Measurements from ENCODE around the gene OLR1.

- TF ChIP-seq, protein P1, sequence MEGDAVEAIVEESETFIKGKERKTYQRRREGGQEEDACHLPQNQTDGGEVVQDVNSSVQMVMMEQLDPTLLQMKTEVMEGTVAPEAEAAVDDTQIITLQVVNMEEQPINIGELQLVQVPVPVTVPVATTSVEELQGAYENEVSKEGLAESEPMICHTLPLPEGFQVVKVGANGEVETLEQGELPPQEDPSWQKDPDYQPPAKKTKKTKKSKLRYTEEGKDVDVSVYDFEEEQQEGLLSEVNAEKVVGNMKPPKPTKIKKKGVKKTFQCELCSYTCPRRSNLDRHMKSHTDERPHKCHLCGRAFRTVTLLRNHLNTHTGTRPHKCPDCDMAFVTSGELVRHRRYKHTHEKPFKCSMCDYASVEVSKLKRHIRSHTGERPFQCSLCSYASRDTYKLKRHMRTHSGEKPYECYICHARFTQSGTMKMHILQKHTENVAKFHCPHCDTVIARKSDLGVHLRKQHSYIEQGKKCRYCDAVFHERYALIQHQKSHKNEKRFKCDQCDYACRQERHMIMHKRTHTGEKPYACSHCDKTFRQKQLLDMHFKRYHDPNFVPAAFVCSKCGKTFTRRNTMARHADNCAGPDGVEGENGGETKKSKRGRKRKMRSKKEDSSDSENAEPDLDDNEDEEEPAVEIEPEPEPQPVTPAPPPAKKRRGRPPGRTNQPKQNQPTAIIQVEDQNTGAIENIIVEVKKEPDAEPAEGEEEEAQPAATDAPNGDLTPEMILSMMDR (conservative IDR thresholded peaks at IDR 0.05; ENCODE audit: low read depth, low read length): no peak
- no peak for TF ChIP-seq EZH2 (IDR thresholded peaks at IDR 0.05; ENCODE audit: borderline replicate concordance, low read depth, low read length, poor library complexity, severe bottlenecking)
Observed at GRCh38 chr12:10122689-10123088, 49.2 kb downstream of the OLR1 start.
